Spinal cord (tissue), 10 donors: ENCODE results near the gene PNPLA7. TPM values are rescaled to one million over a fixed set of nuclear protein-coding genes. Genes with fewer than 3 reads are reported as not detected.

Experiments
- DNase-seq, 6 donors: peaks; one replicate each; pipeline versions ENCODE4 v3.0.0 to v3.0.0-alpha.2; 2013 to 2015; ENCODE audit warnings: low spot score in 6 of 6, low read depth in 4 of 6
- H3K27ac ChIP-seq: one replicate; pipeline ENCODE4 v1.5.1; 2013; ENCODE audit warnings: low read depth, low read length, control low read depth
- H3K27me3 ChIP-seq: one replicate; pipeline ENCODE4 v1.6.1; 2013; ENCODE audit warnings: low read length; ENCODE audit not compliant: control insufficient read depth, insufficient read depth
- H3K36me3 ChIP-seq: one replicate; pipeline ENCODE4 v1.6.1; 2013; ENCODE audit warnings: low read length; ENCODE audit not compliant: control insufficient read depth, insufficient read depth
- H3K4me1 ChIP-seq: one replicate; pipeline ENCODE4 v1.6.1; 2013; ENCODE audit warnings: low read length; ENCODE audit not compliant: control insufficient read depth, insufficient read depth
- H3K4me3 ChIP-seq: one replicate; pipeline ENCODE4 v1.5.1; 2013; ENCODE audit warnings: low read depth, low read length, control low read depth
- H3K9me3 ChIP-seq: one replicate; pipeline ENCODE4 v1.6.1; 2013; ENCODE audit warnings: low read length; ENCODE audit not compliant: control insufficient read depth, insufficient read depth
- WGBS: methylation state at CpG from one replicate; pipeline ENCODE4 v1.1.5; 2013; ENCODE audit warnings: missing lambda C conversion rate; ENCODE audit not compliant: insufficient coverage; 5-methylcytosine and 5-hydroxymethylcytosine counted together
- polyA plus RNA-seq, 2 donors: library from polyadenylated mRNA; unstranded; fragments of 120-200 nt; gene quantifications; one replicate each; pipeline ENCODE4 v1.2.1, GENCODE V29; 2013; ENCODE audit not compliant: insufficient read length in 2 of 2
- total RNA-seq, 2 donors: library from RNA; depleted of rRNA in 1 of 2; stranded (reverse); fragments of 120-200 nt in 1 of 2; fragments of >200 nt in 1 of 2; gene quantifications; one replicate each; pipeline versions ENCODE4 v1.2.3 to v1.2.4, GENCODE V29; 2013 to 2014
- donor health status: healthy.

The PNPLA7 gene
- total and polyA plus RNA-seq, 4 donors: 0.89 to 6.6 (median 4.4) TPM

GRCh38 chr9:137446851-137447471, 103.2 kb downstream of the PNPLA7 start:
- no peak overlapping the region for H3K4me3 ChIP-seq
- no peaks in the 10 kb centered on the region for H3K9me3 ChIP-seq
- 71% methylated on average over 21 of the region's 21 CpGs for WGBS
- peaks cover 5% of the 10 kb centered on the region for H3K27me3 ChIP-seq
- H3K36me3 ChIP-seq: peaks cover 47% of the 10 kb centered on the region
- no peak overlapping the region for H3K27ac ChIP-seq
- H3K4me1 ChIP-seq: peaks cover 50% of the 10 kb centered on the region
- peak in 1 of 6 donors; percentile 23 for DNase-seq

- peak in 1 of 6 donors; percentile 8 for DNase-seq
- no peak overlapping the region for H3K27ac ChIP-seq
- 61% methylated on average over 14 of the region's 19 CpGs for WGBS
- no peak overlapping the region for H3K4me3 ChIP-seq
- peaks cover 41% of the 10 kb centered on the region for H3K36me3 ChIP-seq
- H3K4me1 ChIP-seq: peaks cover 53% of the 10 kb centered on the region
- H3K27me3 ChIP-seq: peaks cover 6% of the 10 kb centered on the region
- no peaks in the 10 kb centered on the region for H3K9me3 ChIP-seq
Measured at GRCh38 chr9:137445930-137446431, 104.2 kb downstream of the PNPLA7 start.

GRCh38 chr9:137445275-137445807, 104.9 kb downstream of the PNPLA7 start:
- Histone ChIP-seq H3K36me3 (peaks cover 36% of the 10 kb centered on the region), H3K27me3 (peaks cover 6% of the 10 kb centered on the region), H3K9me3 (no peaks in the 10 kb centered on the region), H3K27ac (no peak overlapping the region), H3K4me1 (peaks cover 53% of the 10 kb centered on the region), H3K4me3 (no peak overlapping the region)
- WGBS: 39% methylated on average over 9 of the region's 14 CpGs
- DNase-seq: peak in 4 of 6 donors; percentile 54 to 86 (median 71)

GRCh38 chr9:137444106-137444790, 106.0 kb downstream of the PNPLA7 start:
- whole genome bisulfite sequencing: 88% methylated on average over 13 of the region's 14 CpGs
- no peak overlapping the region for H3K4me3 ChIP-seq

GRCh38 chr9:137441935-137442321, 108.3 kb downstream of the PNPLA7 start:
- H3K9me3 ChIP-seq: no peaks in the 10 kb centered on the region
- WGBS: 0% methylated on average over 1 of the region's 7 CpGs

More at GRCh38 chr9:137444106-137444790, 106.0 kb downstream of the PNPLA7 start:
- peaks cover 6% of the 10 kb centered on the region for H3K27me3 ChIP-seq
- no peak for DNase-seq
- no peaks in the 10 kb centered on the region for H3K9me3 ChIP-seq
- H3K27ac ChIP-seq: no peak overlapping the region
- peaks cover 25% of the 10 kb centered on the region for H3K36me3 ChIP-seq
- H3K4me1 ChIP-seq: peaks cover 46% of the 10 kb centered on the region

GRCh38 chr9:137441289-137441934, 108.8 kb downstream of the PNPLA7 start, which contains the start of gene ENTPD8:
Gene ENTPD8 (minus strand): TSS chr9:137441357. CDS start chr9:137438285, 3,072 bp downstream.
- Histone ChIP-seq H3K4me3 (no peak within 1 kb of the TSS), H3K27ac (no peak within 1 kb of the TSS), H3K27me3 (peaks cover 6% of the 10 kb centered on the region), H3K36me3 (no peaks in the 10 kb centered on the region), H3K4me1 (peaks cover 17% of the 10 kb centered on the region), H3K9me3 (no peaks in the 10 kb centered on the region)
- DNase-seq: peak in 2 of 6 donors; percentile 5 to 43
- WGBS: under 1% methylated on average over 47 of the region's 62 CpGs

More at GRCh38 chr9:137441935-137442321, 108.3 kb downstream of the PNPLA7 start:
- Histone ChIP-seq H3K27me3 (peaks cover 6% of the 10 kb centered on the region), H3K27ac (no peak overlapping the region), H3K4me3 (no peak overlapping the region), H3K36me3 (peaks cover 2% of the 10 kb centered on the region), H3K4me1 (peaks cover 23% of the 10 kb centered on the region)
- peak in 1 of 6 donors; percentile 6 for DNase-seq

- Histone ChIP-seq H3K27me3 (peaks cover 6% of the 10 kb centered on the region), H3K4me3 (no peak overlapping the region), H3K9me3 (no peaks in the 10 kb centered on the region), H3K4me1 (peaks cover 3% of the 10 kb centered on the region), H3K36me3 (peaks cover 11% of the 10 kb centered on the region), H3K27ac (no peak overlapping the region)
- no peak for DNase-seq
- WGBS: 80% methylated on average over 18 of the region's 18 CpGs
Measured at GRCh38 chr9:137439158-137439714, 111.0 kb downstream of the PNPLA7 start.

- Histone ChIP-seq H3K27ac (no peak overlapping the region), H3K27me3 (peaks cover 6% of the 10 kb centered on the region), H3K4me3 (no peak overlapping the region), H3K4me1 (peaks cover 3% of the 10 kb centered on the region), H3K36me3 (peaks cover 17% of the 10 kb centered on the region), H3K9me3 (no peaks in the 10 kb centered on the region)
- 84% methylated on average over 18 of the region's 22 CpGs for WGBS
- no peak for DNase-seq
Measured at GRCh38 chr9:137438591-137439157, 111.5 kb downstream of the PNPLA7 start.
